T47D (cell line): ENCODE data around the gene FUOM.

ENCODE experiments used
- DNase-seq, 2 experiments: peaks; one replicate each; pipeline versions ENCODE4 v3.0.0 to v3.0.0-alpha.2; 2011 to 2012; ENCODE audit warnings: low read depth in 1 of 2, low spot score in 1 of 2
- JUND ChIP-seq: IDR thresholded peaks from 2 replicates; pipeline ENCODE4 v1.6.1; 2012; ENCODE audit warnings: low read depth
- in situ Hi-C: cut with HindIII; loops from 2 replicates; pipeline ENCODE4 v1.10.0; 2016; ENCODE audit warnings: low sequenced_read_pairs, low pct_unique_long_range_greater_than_20kb

FUOM gene

DNA sequence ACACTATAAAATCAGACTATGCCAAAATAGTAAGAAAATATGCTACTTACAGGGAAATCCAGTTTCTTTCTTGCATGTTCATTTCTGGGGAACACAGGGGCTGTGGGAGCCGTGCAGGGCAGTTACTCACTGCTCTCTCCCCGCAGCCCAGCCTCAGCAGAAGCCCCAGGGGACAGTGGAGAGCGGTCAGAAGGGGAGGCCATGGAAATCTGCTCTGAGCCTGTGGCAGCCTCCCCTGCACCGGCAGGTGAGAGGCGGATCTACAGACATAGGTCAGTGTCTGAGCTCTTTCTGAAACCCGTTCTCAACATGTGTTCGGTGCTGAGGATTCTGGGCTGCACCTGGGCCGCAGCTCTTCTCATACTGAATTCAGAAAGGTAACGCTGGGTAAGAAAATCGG is 46.2 kb downstream of the FUOM start:
- in situ Hi-C loops: no loop called here
- no peak for DNase-seq
- no peak for TF ChIP-seq JUND

DNA sequence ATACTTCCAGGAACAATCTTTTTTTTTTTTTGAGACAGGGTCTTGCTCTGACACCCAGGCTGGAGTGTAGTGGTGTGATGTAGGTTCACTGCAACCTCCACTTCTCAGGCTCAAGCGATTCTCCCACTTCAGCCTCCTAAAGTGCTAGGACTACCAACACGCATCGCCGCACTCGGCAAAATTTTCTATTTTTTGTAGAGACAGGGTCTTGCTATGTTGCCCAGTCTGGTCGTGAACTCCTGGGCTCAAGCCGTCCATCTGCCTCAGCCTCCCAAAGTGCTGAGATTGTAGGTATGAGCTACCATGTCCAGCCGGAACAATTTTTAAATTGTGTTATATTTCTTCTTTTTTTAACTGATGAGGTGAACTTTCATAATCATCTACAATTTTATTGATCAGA is 47.0 kb downstream of the FUOM start:
- in situ Hi-C loops: no loop called here
- no peak for TF ChIP-seq JUND
- DNase-seq: no peak

DNA sequence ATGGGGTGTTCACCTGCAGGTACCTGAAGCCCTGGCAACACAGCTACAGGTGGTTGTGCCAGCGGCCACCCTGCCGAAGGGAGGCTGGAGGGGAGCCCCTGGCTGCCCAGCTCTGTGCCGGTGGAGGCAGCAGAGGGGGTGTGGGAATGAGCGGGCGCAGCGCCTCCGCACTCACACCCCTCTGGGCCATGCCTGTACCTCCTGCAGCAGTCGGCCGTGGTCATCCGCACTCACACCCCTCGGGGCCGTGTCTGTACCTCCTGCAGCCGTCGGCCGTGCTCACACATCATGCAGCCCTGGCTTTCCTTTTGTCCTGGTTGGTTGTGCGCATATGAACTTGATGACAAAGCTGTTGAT is 47.4 kb downstream of the FUOM start:
- no peak for TF ChIP-seq JUND
- in situ Hi-C loops: no loop called here
- DNase-seq: no peak

DNA sequence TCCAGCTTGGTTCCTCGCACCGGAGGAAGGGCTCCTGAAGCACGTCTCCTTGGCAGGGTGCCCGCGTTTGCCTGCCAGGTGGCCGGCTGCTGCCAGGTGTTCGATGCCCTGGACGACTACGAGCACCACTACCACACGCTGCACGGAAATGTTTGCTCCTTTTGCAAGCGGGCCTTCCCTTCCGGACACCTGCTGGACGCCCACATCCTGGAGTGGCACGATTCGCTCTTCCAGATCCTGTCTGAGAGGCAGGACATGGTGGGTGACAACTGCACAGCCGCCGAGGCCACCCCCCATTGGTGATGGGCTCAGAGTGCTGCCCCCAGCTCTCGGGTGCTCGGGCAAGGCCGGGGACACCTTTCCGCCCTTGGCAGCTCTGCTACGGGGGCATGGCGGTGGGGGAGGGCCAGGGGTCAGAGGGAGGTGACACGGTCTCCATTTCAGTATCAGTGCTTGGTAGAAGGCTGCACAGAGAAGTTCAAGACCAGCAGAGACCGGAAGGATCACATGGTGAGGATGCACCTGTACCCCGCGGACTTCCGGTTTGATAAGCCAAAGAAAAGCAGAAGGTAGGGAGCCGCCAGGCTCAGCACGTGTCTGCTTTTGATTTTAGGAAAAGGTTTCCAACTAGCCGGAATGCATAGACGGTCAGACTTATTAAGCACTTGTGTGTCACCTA is 48.0 kb downstream of the FUOM start:
- TF ChIP-seq JUND: no peak
- in situ Hi-C loops: no loop called here
- DNase-seq: no peak

DNA sequence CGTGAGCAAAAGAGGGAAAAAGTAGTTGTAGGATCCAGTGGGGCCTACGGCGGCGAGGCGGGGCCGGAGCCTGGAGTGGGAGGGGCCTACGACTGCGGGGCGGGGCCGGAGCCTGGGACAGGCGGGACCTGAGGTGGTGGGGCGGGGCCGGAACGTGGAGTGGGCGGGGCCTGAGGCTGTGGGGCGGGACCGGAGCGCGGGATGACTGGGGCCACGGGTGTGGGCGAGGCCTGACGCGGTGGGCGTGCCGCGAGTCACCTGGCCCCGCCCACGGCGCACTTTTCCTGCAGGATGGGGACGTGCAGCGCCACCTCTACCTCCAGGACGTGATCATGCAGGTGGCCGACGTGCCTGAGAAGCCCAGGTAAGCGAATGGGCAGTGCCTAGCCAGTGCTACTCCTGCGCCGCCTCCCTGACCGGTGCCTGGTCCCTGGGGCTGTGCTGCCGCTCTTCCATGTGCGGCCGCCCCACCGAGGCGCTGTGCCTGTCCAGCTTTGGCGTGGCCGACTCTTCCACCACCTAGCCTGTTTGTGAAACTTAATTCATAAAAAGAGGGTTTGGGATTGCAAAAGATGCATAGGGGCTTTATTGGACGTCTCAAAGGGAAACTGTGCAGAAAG is 48.6 kb downstream of the FUOM start:
- TF ChIP-seq JUND: no peak
- peak; percentile 81 to 95 for DNase-seq
- in situ Hi-C loops: no loop called here

DNA sequence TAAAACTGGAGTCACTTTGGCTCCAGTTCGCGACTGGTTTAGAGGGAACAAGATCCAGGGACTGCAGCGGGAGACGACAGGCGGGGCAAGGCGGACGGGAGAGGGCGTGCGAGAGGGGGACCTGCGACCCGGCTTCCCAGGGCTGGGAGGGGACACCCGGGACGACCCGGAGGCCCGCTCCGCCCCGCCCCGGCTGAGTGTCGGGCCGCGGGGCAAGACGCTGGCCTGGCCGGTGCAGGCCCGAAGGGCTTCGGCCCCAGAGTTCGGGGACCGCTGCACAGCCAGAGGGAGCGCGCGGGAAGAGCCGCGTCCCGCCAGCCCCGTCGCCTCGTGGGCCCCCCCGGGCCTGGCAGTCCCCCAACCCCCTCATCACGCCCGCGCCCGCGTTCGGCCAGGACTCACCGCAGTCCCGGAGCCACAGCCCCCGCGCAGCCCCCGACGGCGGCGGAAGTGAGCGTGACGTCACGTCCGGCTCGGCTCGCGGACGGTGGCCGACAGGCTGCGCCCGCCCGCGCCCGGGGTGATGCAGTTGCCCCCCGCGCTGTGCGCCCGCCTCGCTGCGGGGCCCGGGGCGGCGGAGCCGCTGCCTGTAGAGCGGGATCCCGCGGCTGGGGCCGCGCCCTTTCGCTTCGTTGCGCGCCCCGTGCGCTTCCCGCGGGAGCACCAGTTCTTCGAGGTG is 49.3 kb downstream of the FUOM start, which contains the start of the genes TUBGCP2 and ZNF511:
Gene TUBGCP2, minus strand, starts transcription at position 452 of the 679 bp plus-strand sequence. CDS start 5,931 bp downstream, outside the sequence.
Gene ZNF511, plus strand, starts transcription at position 494 of the 679 bp plus-strand sequence. Its CDS starts 30 bp downstream, at position 524.
- in situ Hi-C loops: no loop called here

DNA sequence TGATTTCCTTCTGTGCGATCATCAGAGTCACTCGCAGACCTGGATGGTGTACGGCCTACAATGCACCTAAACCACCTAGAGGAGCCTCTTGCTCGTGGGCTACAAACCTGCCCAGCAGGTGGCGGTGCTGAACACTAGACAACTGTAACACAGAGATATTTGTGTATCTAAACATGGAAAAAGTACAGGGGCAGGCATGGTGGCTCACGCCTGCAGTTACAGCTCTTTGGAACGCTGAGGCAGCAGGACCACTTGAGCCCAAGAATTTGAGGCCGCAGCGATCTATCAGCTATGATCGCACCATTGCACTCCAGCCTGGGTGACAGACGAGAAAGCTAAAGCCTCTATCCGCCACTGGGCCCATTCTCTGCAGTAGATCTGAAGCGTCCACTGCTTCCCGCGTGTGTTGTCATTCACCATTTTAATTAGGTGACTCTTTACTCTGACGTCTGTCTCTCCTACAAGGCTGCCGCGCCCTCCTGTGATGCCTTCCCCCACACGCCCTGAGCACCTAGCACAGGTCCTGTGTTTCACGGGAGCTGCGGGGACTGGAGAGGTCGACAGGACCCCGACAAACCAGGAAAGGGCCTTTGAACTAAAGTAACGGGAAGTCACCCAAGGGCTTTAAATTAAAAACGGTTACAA is 49.9 kb downstream of the FUOM start:
- TF ChIP-seq JUND: no peak
- DNase-seq: peak in 1 of 2 experiments; percentile 86
- in situ Hi-C loops: no loop called here

More for the DNA sequence above, 49.3 kb downstream of the FUOM start, which contains the start of the genes TUBGCP2 and ZNF511:
- no peak for TF ChIP-seq JUND
- peak in 1 of 2 experiments; percentile 83 for DNase-seq

DNA sequence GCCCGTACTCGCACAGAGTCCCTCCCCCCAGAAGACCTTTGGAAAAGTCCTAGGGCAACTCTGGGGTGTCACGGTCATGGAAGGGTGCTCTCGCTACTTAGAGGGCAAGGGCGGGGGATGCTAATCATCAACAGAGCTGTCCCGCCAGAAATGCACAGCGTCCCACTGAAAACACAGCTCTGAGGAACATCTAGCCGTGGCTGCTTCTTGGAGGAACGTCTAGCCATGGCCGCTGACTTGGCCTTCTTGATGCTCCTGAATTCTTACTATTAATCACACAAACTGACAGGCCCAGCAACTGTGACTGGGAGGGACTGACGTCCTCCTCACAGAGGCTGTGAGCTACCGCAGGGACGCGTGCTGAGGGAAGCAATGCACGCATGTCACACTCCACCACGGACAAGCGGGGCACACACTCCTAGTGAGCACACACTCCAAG is 50.9 kb downstream of the FUOM start:
- no peak for DNase-seq
- in situ Hi-C loops: no loop called here
- TF ChIP-seq JUND: no peak

DNA sequence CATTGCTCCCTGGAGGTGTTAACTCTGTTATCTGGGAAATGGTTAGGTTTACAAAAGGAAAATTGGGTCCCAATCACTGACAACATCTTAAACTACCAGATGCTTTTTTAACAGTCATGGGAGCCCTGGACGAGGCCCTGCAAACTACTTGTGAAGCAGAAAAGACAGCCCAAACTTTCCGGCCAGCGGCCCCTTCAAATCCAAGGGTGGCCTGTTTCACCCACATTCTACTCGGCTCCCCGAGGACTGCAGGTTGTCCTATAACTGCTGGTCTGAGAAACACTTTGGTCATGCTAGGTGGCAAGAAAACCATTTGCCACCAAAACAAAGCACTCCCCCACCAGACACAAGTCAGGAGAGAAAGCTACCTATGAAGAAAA is 51.7 kb downstream of the FUOM start:
- DNase-seq: no peak
- TF ChIP-seq JUND: no peak
- in situ Hi-C loops: no loop called here
